HEK293 (cell line): ENCODE measurements around the gene AGTPBP1.

ENCODE experiments used
- CTCF ChIP-seq: fragments of 450-650 bp; formaldehyde crosslinking; IDR thresholded peaks from 2 replicates; pipeline ENCODE4 v1.5.1; 2016; ENCODE audit warnings: missing biosample characterization, missing genetic modification characterization
- EGR2 ChIP-seq: fragments of 450-650 bp; formaldehyde crosslinking; IDR thresholded peaks from 2 replicates; pipeline ENCODE4 v1.5.1; 2016; ENCODE audit warnings: low read depth, missing biosample characterization, missing genetic modification characterization
- KLF16 ChIP-seq: fragments of 450-650 bp; formaldehyde crosslinking; IDR thresholded peaks from 2 replicates; pipeline ENCODE4 v1.5.1; 2017; ENCODE audit warnings: missing biosample characterization, missing genetic modification characterization
- MEIS1 ChIP-seq: sonication (generic); formaldehyde crosslinking; IDR thresholded peaks from 2 replicates; pipeline ENCODE4 v1.8.1; 2022; ENCODE audit warnings: missing genetic modification reagents, mild to moderate bottlenecking, borderline replicate concordance
- REST ChIP-seq: fragments of 450-650 bp; formaldehyde crosslinking; IDR thresholded peaks from 2 replicates; pipeline ENCODE4 v1.5.1; 2016; ENCODE audit warnings: missing biosample characterization, missing genetic modification characterization
- YY1 ChIP-seq: fragments of 450-650 bp; formaldehyde crosslinking; IDR thresholded peaks from 2 replicates; pipeline ENCODE4 v1.5.1; 2018; ENCODE audit warnings: missing biosample characterization, missing genetic modification characterization
- YY2 ChIP-seq: fragments of 450-650 bp; formaldehyde crosslinking; IDR thresholded peaks from 2 replicates; pipeline ENCODE4 v1.5.1; 2016; ENCODE audit warnings: missing biosample characterization, missing genetic modification characterization
- ZFP3 ChIP-seq: fragments of 450-650 bp; formaldehyde crosslinking; IDR thresholded peaks from 2 replicates; pipeline ENCODE4 v1.5.1; 2016; ENCODE audit warnings: low read depth, missing biosample characterization, missing genetic modification characterization
- ZNF121 ChIP-seq: fragments of 450-650 bp; formaldehyde crosslinking; IDR thresholded peaks from 2 replicates; pipeline ENCODE4 v1.5.1; 2016; ENCODE audit warnings: missing biosample characterization, missing genetic modification characterization
- ZNF157 ChIP-seq: fragments of 450-650 bp; formaldehyde crosslinking; IDR thresholded peaks from 2 replicates; pipeline ENCODE4 v1.5.1; 2016; ENCODE audit warnings: missing biosample characterization, missing genetic modification characterization
- ZNF335 ChIP-seq: fragments of 450-650 bp; formaldehyde crosslinking; conservative IDR thresholded peaks from 2 replicates; pipeline ENCODE4 v1.5.1; 2016; ENCODE audit warnings: missing biosample characterization, missing genetic modification characterization
- ZNF555 ChIP-seq: fragments of 450-650 bp; formaldehyde crosslinking; conservative IDR thresholded peaks from 2 replicates; pipeline ENCODE4 v1.5.1; 2017; ENCODE audit warnings: missing biosample characterization, mild to moderate bottlenecking, missing genetic modification characterization, inconsistent platforms
- TF ChIP-seq, protein P1 (sequence below): fragments of 450-650 bp; formaldehyde crosslinking; conservative IDR thresholded peaks from 2 replicates; pipeline ENCODE4 v1.5.1; 2016; ENCODE audit warnings: low read depth, missing biosample characterization, missing genetic modification characterization

DNA sequence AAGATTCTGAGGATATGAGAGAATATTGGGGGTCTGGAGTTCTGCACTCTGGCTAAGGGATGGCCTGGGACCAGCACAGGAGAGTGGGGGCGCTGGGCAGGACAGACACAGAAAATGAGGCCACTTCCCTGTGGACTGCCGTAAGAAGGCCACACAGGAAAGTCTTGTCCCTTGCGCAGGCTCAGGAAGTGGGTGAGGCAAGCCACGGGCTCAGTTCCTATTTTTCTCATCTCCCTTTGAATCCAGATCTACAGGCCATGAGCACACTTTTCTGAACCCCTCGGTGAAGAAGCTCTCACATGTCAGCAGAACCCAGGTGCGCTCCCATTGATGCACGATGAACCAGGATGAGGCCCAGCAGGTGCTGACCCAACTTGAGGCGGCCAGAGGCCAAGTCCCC lies 207.4 kb downstream of the AGTPBP1 start:
- no peak for TF ChIP-seq REST
- no peak for TF ChIP-seq ZFP3 (tag by site-specific recombination)
- no peak for TF ChIP-seq ZNF335 (tag by site-specific recombination)
- TF ChIP-seq YY2 (tag by site-specific recombination), result no peak
- TF ChIP-seq, protein P1, sequence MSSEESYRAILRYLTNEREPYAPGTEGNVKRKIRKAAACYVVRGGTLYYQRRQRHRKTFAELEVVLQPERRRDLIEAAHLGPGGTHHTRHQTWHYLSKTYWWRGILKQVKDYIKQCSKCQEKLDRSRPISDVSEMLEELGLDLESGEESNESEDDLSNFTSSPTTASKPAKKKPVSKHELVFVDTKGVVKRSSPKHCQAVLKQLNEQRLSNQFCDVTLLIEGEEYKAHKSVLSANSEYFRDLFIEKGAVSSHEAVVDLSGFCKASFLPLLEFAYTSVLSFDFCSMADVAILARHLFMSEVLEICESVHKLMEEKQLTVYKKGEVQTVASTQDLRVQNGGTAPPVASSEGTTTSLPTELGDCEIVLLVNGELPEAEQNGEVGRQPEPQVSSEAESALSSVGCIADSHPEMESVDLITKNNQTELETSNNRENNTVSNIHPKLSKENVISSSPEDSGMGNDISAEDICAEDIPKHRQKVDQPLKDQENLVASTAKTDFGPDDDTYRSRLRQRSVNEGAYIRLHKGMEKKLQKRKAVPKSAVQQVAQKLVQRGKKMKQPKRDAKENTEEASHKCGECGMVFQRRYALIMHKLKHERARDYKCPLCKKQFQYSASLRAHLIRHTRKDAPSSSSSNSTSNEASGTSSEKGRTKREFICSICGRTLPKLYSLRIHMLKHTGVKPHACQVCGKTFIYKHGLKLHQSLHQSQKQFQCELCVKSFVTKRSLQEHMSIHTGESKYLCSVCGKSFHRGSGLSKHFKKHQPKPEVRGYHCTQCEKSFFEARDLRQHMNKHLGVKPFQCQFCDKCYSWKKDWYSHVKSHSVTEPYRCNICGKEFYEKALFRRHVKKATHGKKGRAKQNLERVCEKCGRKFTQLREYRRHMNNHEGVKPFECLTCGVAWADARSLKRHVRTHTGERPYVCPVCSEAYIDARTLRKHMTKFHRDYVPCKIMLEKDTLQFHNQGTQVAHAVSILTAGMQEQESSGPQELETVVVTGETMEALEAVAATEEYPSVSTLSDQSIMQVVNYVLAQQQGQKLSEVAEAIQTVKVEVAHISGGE (tag by site-specific recombination), result no peak
- TF ChIP-seq YY1 (tag by site-specific recombination), result no peak
- TF ChIP-seq ZNF555 (tag by site-specific recombination), result no peak
- no peak for TF ChIP-seq MEIS1 (CRISPR knock-in tag)
- no peak for TF ChIP-seq ZNF157 (tag by site-specific recombination)
- no peak for TF ChIP-seq KLF16 (tag by site-specific recombination)
- TF ChIP-seq EGR2 (tag by site-specific recombination), result no peak
- no peak for TF ChIP-seq CTCF (tag by site-specific recombination)
- no peak for TF ChIP-seq ZNF121
